ENCODE measurements around the gene CYSRT1. TPM values are rescaled to one million over a fixed set of nuclear protein-coding genes. Genes with fewer than 3 reads are reported as not detected.

The CYSRT1 gene
- total and polyA plus RNA-seq, 2 donors (not counting 1 experiment from before 2014, with no cell fraction given): 0.22 to 0.51 TPM

- peak overlapping the region; percentile 78 for H3K27ac Mint-ChIP-seq
Observed at GRCh38 chr9:137271696-137272076, 46.7 kb downstream of the CYSRT1 start.

More at GRCh38 chr9:137271696-137272076, 46.7 kb downstream of the CYSRT1 start:
- peaks cover 0 to 14% of the 10 kb centered on the region in 2 experiments for H3K36me3 ChIP-seq (replicated peaks in 1 of 2; ENCODE audit: control extremely low read depth in 1 of 2, control insufficient read depth in 1 of 2, extremely low read depth in 1 of 2, insufficient read depth in 2 of 2, low read length in 1 of 2)
- peaks cover 34 to 70% of the 10 kb centered on the region in 2 donors for H3K4me1 ChIP-seq (ENCODE audit: control insufficient read depth in 2 of 2, insufficient read depth in 2 of 2, low read length in 2 of 2)
- H4K20me1 ChIP-seq (ENCODE audit: control insufficient read depth, insufficient read depth, low read length, poor library complexity, severe bottlenecking): peaks cover 21% of the 10 kb centered on the region
- no peak overlapping the region for H3K4me2 ChIP-seq (replicated peaks; ENCODE audit: low read depth, low read length, poor library complexity, severe bottlenecking)
- H3K27me3 ChIP-seq (replicated peaks in 1 of 4; ENCODE audit: control extremely low read depth in 1 of 4, control insufficient read depth in 3 of 4, insufficient read depth in 4 of 4, low read length in 3 of 4): no peaks in the 10 kb centered on the region
- Mint-ChIP-seq H3K4me1 (peaks cover 50% of the 10 kb centered on the region), H3K27me3 (no peaks in the 10 kb centered on the region), H3K9me3 (ENCODE audit: insufficient read depth) (no peaks in the 10 kb centered on the region), H3K4me3 (no peak overlapping the region)
- no peak for ATAC-seq (ENCODE audit: low read depth)
- ChIA-PET POLR2A (no interaction called here), CTCF (interaction anchor here (0.8 kb wide), 1 partner anchor 10 kb away, joined by 3 read pairs; no protein-coding TSS in a partner anchor)
- no peak overlapping the region for H2AFZ ChIP-seq (ENCODE audit: insufficient read depth, low read depth, low read length, poor library complexity, severe bottlenecking)
- H3K79me2 ChIP-seq (ENCODE audit: control insufficient read depth, insufficient read depth, low read length): peaks cover 33% of the 10 kb centered on the region
- no peak for DNase-seq
- TF ChIP-seq EZH2 (IDR thresholded peaks at IDR 0.05; ENCODE audit: borderline replicate concordance, insufficient read depth, low read depth, low read length, poor library complexity, severe bottlenecking) (no peak), CTCF (IDR thresholded peaks at IDR 0.05) (no peak)
- no peak overlapping the region for H3K9ac ChIP-seq (ENCODE audit: low read length)
- no peak overlapping the region for H3K27ac ChIP-seq (ENCODE audit: low read length in 2 of 2)
- intact Hi-C loops (cut with micrococcal nuclease): no loop called here
- no peaks in the 10 kb centered on the region for H3K9me3 ChIP-seq (ENCODE audit: control extremely low read depth in 1 of 3, control insufficient read depth in 2 of 3, insufficient read depth in 1 of 3, low read length in 2 of 3)
- H3K4me3 ChIP-seq (ENCODE audit: control extremely low read depth in 1 of 5, extremely low read depth in 1 of 5, insufficient read depth in 1 of 5, low read depth in 2 of 5, low read length in 4 of 5): no peak overlapping the region
- WGBS (ENCODE audit: insufficient coverage): 14% methylated on average over 2 of the region's 3 CpGs
